ENCODE measurements around the gene CDC27. TPM values are rescaled to one million over a fixed set of nuclear protein-coding genes. Genes with fewer than 3 reads are reported as not detected.
"Not testable (repeated sequence)": the region's sequence is repeated elsewhere in the genome, so short reads cannot be mapped to it uniquely, and the experiment has no call there.

Gene CDC27, protein sequence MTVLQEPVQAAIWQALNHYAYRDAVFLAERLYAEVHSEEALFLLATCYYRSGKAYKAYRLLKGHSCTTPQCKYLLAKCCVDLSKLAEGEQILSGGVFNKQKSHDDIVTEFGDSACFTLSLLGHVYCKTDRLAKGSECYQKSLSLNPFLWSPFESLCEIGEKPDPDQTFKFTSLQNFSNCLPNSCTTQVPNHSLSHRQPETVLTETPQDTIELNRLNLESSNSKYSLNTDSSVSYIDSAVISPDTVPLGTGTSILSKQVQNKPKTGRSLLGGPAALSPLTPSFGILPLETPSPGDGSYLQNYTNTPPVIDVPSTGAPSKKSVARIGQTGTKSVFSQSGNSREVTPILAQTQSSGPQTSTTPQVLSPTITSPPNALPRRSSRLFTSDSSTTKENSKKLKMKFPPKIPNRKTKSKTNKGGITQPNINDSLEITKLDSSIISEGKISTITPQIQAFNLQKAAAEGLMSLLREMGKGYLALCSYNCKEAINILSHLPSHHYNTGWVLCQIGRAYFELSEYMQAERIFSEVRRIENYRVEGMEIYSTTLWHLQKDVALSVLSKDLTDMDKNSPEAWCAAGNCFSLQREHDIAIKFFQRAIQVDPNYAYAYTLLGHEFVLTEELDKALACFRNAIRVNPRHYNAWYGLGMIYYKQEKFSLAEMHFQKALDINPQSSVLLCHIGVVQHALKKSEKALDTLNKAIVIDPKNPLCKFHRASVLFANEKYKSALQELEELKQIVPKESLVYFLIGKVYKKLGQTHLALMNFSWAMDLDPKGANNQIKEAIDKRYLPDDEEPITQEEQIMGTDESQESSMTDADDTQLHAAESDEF
- total RNA-seq, result 129 TPM

DNA sequence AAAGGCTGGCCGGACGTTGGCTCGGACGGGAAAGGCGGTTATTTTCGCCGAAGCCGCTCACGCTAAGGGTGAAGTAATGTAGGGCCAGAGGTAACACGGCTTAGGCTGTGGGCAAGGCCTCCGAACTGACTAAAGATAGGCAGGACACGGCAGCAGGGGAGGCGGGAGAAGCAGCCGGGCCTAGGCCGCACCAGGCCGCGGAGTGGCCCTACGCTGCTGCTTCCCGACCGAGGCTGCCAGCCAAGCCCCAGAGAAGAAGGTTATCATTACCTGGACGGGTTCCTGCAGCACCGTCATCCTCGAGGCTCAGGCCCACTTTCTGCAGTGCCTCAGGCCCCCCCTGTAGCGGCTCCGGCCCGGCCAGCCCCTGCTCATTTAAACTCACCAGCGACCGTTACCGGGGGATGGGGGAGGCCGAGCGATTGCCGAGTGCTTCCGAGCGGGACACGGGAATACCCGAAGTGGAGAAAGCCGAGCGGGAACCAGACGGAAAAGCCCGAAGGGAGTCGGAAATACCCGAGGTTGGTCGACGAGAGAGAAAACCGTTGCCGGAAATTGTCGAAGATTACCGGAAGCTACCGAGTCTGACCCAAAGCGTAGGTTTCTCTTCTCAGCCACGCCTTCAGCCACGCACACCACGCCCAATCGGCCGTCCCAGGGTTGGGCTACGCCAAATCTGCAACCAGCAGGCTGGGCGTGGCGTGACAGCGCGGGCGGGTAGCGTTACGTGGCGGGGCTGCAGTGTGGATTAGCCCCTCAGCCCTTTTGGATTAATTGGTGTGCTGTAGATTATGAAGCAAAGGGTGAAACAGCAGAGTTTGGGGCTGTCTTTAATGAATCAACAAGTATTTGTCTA is at the start of gene CDC27:
CDC27 (minus strand) TSS at position 420 of the 856 bp plus-strand sequence; CDS start at position 297, 123 bp downstream.
- intact Hi-C loops (cut with DNase I), result no loop called here
- ATAC-seq (peak; percentile 99), DNase-seq (ENCODE audit: low spot score) (peak; percentile 100)

DNA sequence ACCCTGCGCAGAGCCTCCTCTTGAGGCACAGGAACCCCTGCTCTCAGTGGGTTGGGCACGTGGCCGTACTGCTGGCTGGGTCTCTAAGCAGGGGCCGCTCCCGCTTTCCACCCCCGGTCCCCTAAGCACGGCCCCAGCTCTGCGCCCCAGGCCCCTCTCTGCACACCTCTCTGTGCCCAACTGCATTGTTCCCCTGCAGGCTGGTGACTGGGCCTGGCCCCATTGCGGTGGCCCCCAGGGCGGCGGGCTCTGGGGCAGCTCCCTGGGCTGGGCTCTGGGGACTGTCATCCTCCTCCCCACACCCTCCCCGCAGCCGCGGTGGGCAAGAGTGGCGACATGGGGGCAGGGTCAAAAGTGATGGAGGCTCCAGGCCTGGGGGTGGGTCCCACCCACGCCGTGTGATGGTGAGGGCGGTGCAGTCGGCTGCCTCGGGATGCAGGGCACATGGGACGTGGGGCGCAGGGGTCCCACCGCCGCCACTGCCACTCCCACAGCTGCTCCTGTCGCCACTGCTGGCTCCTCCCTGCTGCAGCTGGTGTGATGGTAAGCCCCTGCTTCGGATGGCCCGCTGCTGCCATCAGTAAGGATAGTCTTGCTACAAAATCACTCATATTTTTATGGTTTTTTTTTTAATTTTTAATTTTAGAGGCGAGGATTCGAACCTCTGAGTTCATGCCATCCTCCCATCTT is 49.4 kb upstream of the CDC27 start:
- ATAC-seq (no peak), DNase-seq (ENCODE audit: low spot score) (no peak)
- intact Hi-C loops (cut with DNase I), result no loop called here

DNA sequence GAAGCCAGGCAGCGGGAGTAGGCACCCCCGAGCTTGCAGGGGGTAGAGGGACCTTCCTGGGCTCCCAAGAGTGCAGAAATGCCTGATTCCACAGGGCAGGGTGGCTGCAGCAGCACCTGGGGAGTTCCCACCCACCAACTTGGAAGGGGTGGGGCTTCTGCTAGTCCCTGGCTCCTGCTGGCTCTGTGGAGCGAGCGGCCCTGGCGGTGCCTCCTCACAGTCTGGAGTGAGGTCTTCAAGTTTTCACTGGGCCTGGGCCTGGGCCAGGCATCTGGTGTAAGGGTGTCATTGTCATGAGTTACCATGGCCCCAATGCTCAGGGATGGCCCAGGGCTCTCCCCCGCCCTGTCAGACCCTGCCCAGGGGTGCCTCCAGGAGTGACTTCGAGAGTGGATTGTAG is 48.7 kb upstream of the CDC27 start:
- ATAC-seq, result no peak
- intact Hi-C loops (cut with DNase I), result no loop called here

DNA sequence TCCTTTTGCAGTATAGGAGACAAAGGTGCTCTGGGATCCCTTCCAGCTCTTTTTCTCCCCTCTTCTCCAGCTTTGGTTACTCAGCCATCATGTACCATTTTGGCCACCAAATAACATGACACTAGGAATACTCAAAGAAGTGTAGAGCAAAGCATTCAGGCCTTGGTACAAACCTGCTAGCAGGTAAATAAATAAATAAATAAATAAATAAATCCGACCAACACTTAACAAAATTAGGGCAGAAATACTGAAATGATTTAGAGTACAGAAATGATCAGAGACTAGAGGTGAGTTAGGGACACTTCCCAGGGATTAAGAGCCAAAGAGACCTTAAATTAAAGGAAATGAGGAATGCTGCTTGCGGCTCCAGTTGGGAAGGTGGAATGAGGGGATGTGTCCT is 46.8 kb upstream of the CDC27 start:
- intact Hi-C loops (cut with DNase I), result no loop called here
- DNase-seq (ENCODE audit: low spot score) (no peak), ATAC-seq (no peak)

More for the DNA sequence above, 48.7 kb upstream of the CDC27 start:
- DNase-seq (ENCODE audit: low spot score), result no peak

DNA sequence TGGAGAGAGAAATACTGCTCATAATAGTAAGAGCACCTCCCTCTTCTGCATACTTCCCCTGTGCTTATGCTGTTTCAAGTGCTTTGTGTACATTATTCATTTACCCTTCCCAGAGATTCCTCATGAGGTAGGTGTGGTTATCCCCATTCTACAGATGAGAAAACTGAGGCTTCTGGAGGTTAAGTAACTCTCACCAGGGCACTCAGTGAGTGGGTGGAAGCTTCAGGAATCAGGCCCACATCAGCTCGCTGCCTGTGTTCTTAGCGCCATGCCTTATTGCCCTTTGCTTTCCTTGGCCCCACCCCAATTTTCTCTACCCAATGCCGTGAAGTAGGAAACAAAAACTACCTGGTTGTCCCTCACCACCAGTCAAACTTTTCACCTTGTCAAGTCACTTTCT is 46.4 kb upstream of the CDC27 start:
- DNase-seq (ENCODE audit: low spot score) (peak; percentile 12), ATAC-seq (no peak)
- intact Hi-C loops (cut with DNase I), result no loop called here

DNA sequence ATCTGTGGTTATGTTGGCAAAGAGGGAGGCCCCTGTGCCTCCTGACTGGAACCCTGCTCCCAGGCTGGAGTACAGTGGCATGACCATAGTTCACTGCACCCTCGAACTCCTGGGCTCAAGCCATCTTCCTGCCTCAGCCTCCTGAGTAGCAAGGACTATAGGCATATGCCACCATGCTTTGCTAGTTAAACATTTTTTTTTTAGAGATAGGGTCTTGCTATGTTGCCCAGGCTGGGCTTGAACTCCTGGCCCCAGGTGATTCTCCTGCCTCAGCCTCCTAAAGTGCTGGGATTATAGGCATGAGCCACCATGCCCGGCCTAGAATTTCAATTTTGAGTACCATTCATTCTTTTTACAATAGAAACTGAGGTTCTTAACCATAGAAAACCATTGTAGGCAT is 43.4 kb upstream of the CDC27 start:
- peak; percentile 8 for DNase-seq (ENCODE audit: low spot score)
- no peak for ATAC-seq
- intact Hi-C loops (cut with DNase I), result loop anchor here (5.0 kb wide), 1 partner anchor 85 kb away; no protein-coding TSS in a partner anchor

DNA sequence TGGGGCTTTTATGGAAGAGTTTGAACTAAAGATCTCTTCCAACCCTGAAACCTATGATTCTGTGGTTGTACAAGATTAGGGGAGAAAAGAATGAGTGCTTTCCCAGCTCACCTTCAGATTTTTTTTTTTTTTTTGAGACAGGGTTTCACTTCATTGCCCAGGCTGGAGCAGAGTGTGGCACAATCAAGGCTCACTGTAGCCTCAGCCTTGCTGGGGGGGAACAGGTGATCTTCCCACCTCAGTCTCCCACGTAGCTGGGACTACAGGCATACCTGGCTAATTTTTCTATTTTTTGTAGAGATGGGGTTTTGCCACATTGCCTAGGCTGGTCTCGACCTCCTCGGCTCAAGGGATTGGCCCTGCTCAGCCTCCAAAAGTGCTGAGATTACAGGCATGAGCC is 42.8 kb upstream of the CDC27 start:
- intact Hi-C loops (cut with DNase I), result loop anchor here (5.0 kb wide), 1 partner anchor 85 kb away; no protein-coding TSS in a partner anchor
- DNase-seq (ENCODE audit: low spot score) (peak; percentile 23), ATAC-seq (no peak)

DNA sequence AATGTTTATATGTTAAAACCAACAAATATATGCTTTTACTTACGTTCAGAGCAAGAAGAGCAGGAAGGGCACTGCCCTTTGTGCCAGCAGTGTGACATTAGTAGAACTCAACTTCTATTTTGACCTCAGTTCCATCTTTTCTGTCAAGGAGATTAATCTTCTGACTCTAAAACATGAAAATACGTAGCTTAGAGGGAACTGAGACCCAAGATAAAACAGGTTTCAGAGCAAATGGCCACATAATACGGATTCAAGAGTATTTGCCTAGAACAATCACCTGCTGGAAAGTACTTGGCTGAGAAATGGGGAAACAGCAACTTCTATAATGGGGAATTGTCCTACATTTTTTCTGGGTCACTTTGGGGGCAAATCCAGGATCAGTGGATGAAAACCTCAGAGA is 42.2 kb upstream of the CDC27 start:
- intact Hi-C loops (cut with DNase I), result loop anchor here (5.0 kb wide), 1 partner anchor 86 kb away; no protein-coding TSS in a partner anchor
- ATAC-seq, result no peak
- no peak for DNase-seq (ENCODE audit: low spot score)

DNA sequence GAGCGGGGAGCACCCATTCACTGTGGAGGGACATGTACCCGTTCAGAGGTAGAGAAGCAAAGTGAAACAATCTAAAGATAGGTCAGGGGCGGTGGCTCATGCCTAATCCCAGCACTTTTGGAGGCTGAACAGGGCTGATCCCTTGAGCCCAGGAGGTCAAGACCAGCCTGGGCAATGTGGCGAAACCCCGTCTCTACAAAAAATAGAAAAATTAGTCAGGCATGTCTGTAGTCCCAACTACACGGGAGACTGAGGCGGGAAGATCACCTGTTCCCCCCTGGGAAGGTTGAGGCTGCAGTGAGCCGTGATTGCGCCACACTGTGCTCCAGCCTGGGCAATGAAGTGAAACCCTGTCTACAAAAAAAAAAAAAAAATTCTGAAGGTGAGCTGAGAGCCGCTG is 41.8 kb upstream of the CDC27 start:
- peak; percentile 47 for DNase-seq (ENCODE audit: low spot score)

DNA sequence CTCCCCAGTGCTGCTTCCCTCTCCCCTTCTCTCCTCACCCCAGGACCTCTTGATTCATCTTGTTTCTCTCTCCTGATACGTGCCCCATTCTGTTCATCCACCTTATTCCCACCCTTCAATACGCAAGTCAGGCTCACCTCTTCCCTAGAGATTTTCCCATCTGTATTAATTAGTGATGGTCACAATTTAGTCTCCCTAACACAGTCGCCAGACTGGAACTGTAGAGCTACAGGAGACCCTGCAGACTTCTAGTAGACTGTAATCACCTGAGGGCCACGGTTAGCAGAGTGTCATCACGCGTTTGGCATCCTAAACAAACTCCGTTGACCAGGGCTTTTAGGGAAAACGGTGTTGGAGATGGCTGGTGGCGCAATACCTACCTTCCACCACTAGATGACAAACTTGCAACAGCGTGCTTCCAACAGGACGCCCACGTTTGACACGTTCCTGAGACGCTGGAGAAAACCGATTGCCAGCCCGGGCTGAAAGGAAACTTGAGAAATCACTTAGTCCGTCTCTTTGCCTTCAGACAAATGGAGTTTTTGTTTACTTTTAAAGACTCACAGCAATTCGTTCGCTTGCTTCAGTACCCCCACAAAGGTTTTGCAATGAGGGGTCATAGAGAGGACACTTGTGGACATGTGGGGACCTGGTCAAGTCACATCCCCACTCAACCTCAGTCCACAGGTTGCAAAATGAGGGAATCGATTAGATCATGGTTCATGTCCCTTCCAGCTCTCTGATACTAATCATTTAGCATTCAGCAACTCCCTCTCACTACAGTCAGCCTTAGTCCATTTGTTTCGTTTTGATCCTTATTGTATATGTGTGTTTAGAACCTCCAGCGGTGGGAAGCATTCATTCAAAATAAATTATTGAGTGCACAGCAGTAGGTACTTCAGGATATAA is 40.7 kb upstream of the CDC27 start:
- intact Hi-C loops (cut with DNase I), result loop anchor here (5.0 kb wide), 1 partner anchor 88 kb away; no protein-coding TSS in a partner anchor
- ATAC-seq (peak; percentile 88), DNase-seq (ENCODE audit: low spot score) (peak; percentile 92)

More for the DNA sequence above, 41.8 kb upstream of the CDC27 start:
- intact Hi-C loops (cut with DNase I), result loop anchor here (5.0 kb wide), 1 partner anchor 86 kb away; no protein-coding TSS in a partner anchor
- peak; percentile 21 for ATAC-seq

DNA sequence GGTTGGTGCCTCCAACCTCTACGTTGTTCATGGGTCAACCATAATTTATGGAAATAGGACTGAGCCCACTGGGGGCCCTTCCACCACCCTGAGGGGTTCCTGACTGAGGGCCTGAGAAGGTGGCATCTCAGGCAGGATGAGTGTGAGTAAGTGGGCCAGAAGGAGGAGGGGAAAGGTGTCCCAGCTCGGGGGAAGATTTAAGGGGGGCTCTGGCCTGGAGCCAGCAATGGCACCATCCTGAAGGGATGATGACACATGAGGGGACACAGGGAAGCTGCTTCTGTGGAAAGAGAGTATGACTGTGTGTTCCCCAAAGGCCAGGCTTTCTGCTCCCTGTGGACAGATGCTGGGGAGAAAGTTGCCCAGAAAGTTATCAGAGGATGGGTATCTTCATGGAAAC is 38.8 kb upstream of the CDC27 start:
- no peak for ATAC-seq
- DNase-seq (ENCODE audit: low spot score), result peak; percentile 65
- intact Hi-C loops (cut with DNase I), result no loop called here

DNA sequence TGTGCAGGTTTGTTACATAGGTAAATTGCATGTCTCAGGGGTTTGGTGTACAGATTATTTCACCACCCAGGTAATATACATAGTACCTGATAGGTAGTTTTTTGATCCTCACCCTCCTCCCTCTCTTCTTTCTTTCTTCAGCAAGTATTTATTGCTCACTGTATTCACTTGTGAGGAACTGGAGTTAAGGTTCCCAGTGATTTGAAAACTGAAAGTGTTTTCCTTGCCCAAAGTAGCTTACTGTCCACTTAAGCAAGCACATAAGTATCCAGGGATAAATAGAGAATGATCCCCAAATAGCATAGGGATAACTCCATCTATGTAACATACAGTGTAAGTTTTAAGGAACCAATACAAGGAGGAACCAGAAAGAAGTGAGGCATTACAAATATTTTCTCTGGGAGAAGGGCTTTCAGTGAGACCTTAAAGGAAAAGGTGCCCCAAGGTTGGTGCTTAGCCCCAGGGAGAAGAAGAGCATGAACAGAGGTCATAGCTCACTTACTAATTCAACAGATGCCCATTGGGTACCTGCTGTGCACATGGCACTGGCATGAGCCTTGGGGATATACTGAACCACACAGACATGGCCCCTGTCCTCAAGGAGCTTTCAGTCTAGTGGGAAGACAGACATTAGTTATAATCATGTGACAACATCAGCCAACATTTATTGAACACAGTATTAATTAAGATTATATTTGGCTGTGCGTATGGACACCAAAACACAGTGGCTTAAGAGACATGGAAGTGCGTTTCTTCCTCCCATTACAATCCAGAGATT is 37.0 kb upstream of the CDC27 start:
- intact Hi-C loops (cut with DNase I), result no loop called here
- no peak for ATAC-seq
- peak; percentile 14 for DNase-seq (ENCODE audit: low spot score)

DNA sequence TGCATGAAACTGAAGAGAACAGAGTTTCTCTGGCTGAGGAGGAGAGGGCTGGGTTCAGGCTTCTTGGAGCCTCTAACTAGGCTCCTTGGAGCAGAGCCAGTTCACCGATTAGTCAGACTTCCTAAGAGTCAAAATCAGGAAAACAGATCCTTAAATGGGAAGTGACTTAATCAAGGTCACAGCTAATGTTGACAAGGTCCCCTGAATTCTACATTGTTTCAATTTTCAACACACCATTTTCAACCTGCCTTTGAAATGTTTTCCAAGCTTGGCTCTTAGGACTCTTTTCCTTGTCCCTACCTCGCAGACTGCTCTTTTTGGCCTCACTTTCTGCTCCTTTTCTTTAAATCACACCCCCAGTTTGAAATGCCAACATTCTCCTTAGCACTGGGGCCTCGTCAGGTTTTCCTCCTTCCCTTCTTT is 36.4 kb upstream of the CDC27 start:
- DNase-seq (ENCODE audit: low spot score) (peak; percentile 87), ATAC-seq (peak; percentile 78)
- intact Hi-C loops (cut with DNase I), result no loop called here

DNA sequence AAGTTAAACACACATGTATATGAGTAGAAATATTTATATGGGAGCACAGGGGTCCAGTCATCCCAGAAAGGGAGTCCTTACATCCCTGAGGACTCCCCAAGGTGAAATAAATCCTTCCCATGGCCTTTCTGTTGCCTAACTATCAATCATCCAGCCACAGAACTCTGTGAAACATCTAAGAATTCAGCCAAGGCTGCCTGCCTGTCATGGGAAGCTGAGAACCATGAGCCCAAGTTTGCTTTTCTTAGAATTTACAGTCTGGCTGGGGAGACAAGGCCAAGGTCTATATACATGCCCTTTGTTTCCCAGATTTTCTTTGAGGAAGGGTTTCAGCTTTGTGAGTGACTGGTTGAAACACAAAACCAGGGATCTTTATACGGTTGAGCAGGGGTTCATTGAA is 35.9 kb upstream of the CDC27 start:
- ATAC-seq (peak; percentile 11), DNase-seq (ENCODE audit: low spot score) (peak; percentile 32)
- intact Hi-C loops (cut with DNase I), result no loop called here

DNA sequence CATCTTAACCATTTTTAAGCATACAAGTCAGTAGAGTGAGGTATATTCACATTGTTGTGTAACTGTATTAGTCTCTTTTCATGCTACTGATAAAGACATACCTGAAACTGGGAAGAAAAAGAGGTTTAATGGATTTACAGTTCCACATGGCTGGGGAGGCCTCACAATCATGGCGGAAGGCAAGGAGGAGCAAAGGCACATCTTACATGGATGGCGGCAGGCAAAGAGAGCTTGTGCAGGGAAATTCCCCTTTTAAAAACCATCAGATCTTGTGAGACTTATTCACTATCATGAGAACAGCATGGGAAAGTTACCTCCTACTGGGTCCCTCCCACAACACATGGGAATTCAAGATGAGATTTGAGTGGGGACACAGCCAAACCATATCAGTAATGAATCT is 35.0 kb upstream of the CDC27 start:
- ATAC-seq; intact Hi-C loops (cut with DNase I): not testable (repeated sequence)

DNA sequence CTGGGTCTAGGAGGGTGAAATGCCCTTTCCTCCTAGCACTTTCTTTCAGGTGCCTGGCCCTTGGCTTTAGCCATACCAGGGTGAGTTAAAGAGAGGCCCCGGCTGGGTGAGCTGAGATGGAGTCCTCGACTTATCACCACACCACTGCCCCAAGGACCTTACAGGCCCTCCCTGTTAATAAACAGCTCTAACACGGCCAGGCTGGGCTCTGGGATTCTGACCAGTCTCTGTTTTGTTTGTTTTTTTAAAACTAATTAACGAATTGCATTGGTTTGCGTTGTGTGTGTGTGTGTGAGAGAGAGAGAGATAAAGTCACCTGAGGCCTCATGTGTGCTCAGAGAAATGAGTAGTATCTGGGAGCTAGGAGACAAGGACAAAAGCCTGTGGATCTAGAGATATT is 34.4 kb upstream of the CDC27 start:
- ATAC-seq (no peak), DNase-seq (ENCODE audit: low spot score) (no peak)
- intact Hi-C loops (cut with DNase I), result no loop called here

More for the DNA sequence above, 35.0 kb upstream of the CDC27 start:
- DNase-seq (ENCODE audit: low spot score), result not testable (repeated sequence)

DNA sequence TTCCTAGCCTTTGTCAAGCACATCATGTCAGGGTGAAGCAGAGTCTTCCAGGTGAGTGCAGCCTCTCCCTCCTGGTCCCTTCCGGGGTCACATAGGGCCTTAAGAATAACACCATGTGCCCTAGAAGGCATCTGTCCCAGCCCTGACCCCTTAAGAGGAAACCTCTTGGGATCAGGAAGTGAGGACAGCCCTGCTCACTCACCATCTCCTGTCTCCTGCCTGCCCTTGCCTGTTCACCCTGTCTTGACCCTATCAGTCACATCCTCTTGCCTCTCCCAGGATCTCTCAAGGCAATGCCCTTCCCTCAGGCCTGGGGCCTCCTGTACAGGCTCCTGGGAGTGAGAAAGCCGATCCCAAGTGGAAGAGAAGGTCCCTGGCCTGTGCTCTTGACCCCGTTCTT is 33.9 kb upstream of the CDC27 start:
- intact Hi-C loops (cut with DNase I), result no loop called here
- DNase-seq (ENCODE audit: low spot score), result no peak
- ATAC-seq, result no peak

All from sciatic nerve (tissue), 2 donors.